NCI-H2196 treated with DMSO at 0.1 percent for 48 hours (cell line): ENCODE measurements around the gene ICOS.

Source experiments
- DNase-seq: peaks from one replicate; lab custom pipeline; 2025; ENCODE audit not compliant: unreplicated experiment; lab: John Stamatoyannopoulos, UW

Gene ICOS

GRCh38 chr2:204005940-204006721 lies 69.6 kb downstream of the ICOS start:
- no peak for DNase-seq

- DNase-seq, result no peak
Observed at GRCh38 chr2:204008352-204008751, 71.8 kb downstream of the ICOS start.

GRCh38 chr2:204010628-204011560 lies 74.3 kb downstream of the ICOS start:
- DNase-seq, result no peak
